Astrocyte of the spinal cord (primary cell): ENCODE measurements around the gene RBM19.

ENCODE experiments used
- DNase-seq: peaks from one replicate; pipeline ENCODE4 v3.0.0; 2011; ENCODE audit warnings: low read depth, low spot score
- H3K4me3 ChIP-seq: 2 replicates; pipeline ENCODE4 v1.5.1; 2011; ENCODE audit warnings: low read depth, mild to moderate bottlenecking, low read length, moderate library complexity
- CTCF ChIP-seq: IDR thresholded peaks from 2 replicates; pipeline ENCODE4 v1.5.1; 2012; ENCODE audit warnings: low read depth, mild to moderate bottlenecking, low read length, inconsistent platforms
- in situ Hi-C: cut with HindIII; loops from 2 replicates; pipeline ENCODE4 v1.10.0; 2017; ENCODE audit warnings: low sequenced_read_pairs

The RBM19 gene

GRCh38 chr12:113970211-113970610 lies 4.1 kb upstream of the RBM19 start:
- TF ChIP-seq CTCF, result no peak
- no peak for DNase-seq
- in situ Hi-C loops, result no loop called here
- H3K4me3 ChIP-seq, result no peak overlapping the region

- TF ChIP-seq CTCF, result no peak
- H3K4me3 ChIP-seq, result no peak overlapping the region
- in situ Hi-C loops, result no loop called here
- DNase-seq, result no peak
Measured at GRCh38 chr12:113967368-113967767, 1.2 kb upstream of the RBM19 start.

- in situ Hi-C loops, result no loop called here
Measured at GRCh38 chr12:113962733-113963132, 3.4 kb downstream of the RBM19 start.

GRCh38 chr12:113961921-113962710 lies 4.0 kb downstream of the RBM19 start:
- TF ChIP-seq CTCF, result no peak
- in situ Hi-C loops, result no loop called here
- no peak overlapping the region for H3K4me3 ChIP-seq
- DNase-seq, result no peak

More at GRCh38 chr12:113962733-113963132, 3.4 kb downstream of the RBM19 start:
- no peak for DNase-seq
- no peak for TF ChIP-seq CTCF
- no peak overlapping the region for H3K4me3 ChIP-seq

GRCh38 chr12:113960030-113960429 lies 6.1 kb downstream of the RBM19 start:
- no peak overlapping the region for H3K4me3 ChIP-seq
- in situ Hi-C loops, result no loop called here
- DNase-seq, result no peak
- no peak for TF ChIP-seq CTCF

GRCh38 chr12:113959096-113959495 lies 7.0 kb downstream of the RBM19 start:
- TF ChIP-seq CTCF, result no peak
- no peak overlapping the region for H3K4me3 ChIP-seq
- in situ Hi-C loops, result no loop called here
- DNase-seq, result no peak

- DNase-seq, result no peak
- H3K4me3 ChIP-seq, result no peak overlapping the region
- no peak for TF ChIP-seq CTCF
- in situ Hi-C loops, result no loop called here
Measured at GRCh38 chr12:113958108-113958507, 8.0 kb downstream of the RBM19 start.
